ENCODE results near the gene SLC2A13.
"Not testable (repeated sequence)": the region's sequence is repeated elsewhere in the genome, so short reads cannot be mapped to it uniquely, and the experiment has no call there.

Gene SLC2A13

GRCh38 chr12:39989501-39989900 lies 116.4 kb downstream of the SLC2A13 start:
- FAIRE-seq = no peak

DNA sequence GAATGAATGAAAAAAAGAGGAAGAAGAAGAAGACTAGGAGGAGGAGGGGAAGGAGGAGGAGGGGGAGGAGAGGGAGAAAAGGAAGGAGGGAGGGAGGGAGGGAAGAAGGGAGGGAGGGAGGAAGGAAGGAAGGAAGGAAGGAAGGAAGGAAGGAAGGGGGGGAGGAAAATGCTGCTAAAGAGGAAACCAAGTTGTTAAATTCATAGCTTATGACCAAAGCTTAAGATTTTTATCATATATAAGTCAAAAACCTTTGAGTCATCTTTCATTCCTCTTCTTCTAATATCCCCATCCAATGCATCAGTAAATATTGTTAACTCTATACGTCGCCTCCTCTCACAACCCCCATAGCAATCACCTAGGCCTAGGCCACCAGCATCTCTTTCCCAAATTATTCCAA lies 117.3 kb downstream of the SLC2A13 start:
- FAIRE-seq = no peak

GRCh38 chr12:39986674-39987073 lies 119.2 kb downstream of the SLC2A13 start:
- FAIRE-seq = no peak

DNA sequence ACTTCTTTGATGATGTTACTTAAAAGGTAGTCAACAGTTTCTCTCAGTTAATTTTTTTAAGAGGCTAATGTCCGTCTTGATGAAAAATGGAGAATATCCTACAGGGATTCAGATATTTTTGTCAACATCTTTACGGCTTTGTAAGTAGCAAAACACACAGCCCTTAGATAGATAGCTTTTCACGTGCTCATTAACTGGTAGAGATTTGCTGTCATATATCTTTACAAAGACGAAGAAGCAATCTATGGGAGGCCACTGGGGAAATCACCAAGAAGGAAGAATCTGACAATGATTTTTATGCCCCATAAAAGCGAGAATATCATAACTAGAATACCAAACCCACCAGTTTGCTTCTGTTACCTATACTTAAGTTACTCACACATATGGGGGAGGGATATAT lies 121.2 kb downstream of the SLC2A13 start:
- FAIRE-seq = no peak

DNA sequence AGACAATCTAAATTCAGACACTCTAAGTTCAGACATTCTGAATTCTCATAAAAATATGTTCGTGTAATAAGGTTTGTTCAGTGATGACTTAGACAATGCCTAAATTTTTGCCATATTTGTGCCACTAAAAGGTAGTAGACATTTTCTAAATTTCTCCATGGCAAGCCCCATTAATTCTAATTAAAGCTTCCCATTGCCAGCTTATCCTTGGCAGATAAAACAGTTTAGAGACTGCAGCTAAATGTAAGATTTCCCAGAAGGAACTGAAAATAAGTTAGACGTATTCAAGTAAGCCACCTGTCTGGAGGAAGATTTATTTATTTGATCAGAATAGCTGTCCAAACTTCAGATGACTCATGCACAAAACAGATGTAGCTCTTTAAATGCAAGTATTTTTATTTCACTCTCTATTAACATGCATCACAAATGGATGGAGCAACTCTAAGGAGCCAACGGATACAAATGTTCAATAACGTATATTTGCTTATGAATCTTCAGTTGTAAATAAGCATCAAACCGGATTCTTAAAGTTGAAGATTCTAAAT lies 130.4 kb downstream of the SLC2A13 start:
- FAIRE-seq = no peak

DNA sequence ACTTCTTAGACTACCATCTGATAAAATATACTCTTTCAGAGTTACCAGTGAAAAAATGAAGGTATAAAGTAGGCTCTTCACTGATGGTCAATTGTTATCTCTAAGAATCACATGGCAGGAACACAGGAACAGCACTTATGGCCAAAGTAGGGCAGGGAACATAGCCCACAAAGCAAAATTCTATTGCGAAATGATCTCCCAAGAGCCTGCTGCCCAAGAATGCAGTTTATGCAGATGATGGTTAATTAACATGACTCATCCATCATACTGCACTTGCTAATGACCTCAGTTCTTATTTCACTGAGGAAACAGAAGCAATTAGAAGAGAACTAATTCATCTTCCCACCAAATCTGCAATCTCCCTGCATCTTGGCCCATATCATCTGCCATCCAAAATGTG lies 133.8 kb downstream of the SLC2A13 start:
- no peak for FAIRE-seq

DNA sequence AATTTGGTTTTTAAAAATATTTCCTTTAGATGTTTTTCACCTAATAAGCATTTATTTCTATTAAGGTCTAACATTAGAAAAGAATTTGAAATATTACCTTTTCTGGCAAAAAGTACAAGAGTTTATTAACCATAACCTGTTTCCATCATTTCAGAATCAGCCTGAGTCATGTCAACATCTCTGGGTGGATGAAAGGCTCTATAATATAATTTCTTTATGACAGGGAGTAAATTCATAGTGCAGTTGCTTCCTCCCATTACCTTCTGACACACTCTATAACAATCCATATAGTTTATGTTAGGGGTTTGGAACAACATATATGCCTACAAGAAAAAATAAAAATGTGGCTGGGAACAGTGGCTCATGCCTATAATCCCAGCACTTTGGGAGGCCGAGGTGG lies 134.5 kb downstream of the SLC2A13 start:
- no peak for FAIRE-seq

GRCh38 chr12:39966721-39967120 lies 139.2 kb downstream of the SLC2A13 start:
- no peak for FAIRE-seq

- FAIRE-seq = no peak
Measured at GRCh38 chr12:39966256-39966655, 139.6 kb downstream of the SLC2A13 start.

- FAIRE-seq = no peak
Measured at GRCh38 chr12:39959467-39959866, 146.4 kb downstream of the SLC2A13 start.

- no peak for FAIRE-seq
Measured at GRCh38 chr12:39959031-39959430, 146.8 kb downstream of the SLC2A13 start.

GRCh38 chr12:39958377-39958776 lies 147.5 kb downstream of the SLC2A13 start:
- FAIRE-seq = no peak

- no peak for FAIRE-seq
Measured at GRCh38 chr12:39956725-39957124, 149.2 kb downstream of the SLC2A13 start.

GRCh38 chr12:39946361-39947280 lies 159.3 kb downstream of the SLC2A13 start:
- FAIRE-seq = no peak

DNA sequence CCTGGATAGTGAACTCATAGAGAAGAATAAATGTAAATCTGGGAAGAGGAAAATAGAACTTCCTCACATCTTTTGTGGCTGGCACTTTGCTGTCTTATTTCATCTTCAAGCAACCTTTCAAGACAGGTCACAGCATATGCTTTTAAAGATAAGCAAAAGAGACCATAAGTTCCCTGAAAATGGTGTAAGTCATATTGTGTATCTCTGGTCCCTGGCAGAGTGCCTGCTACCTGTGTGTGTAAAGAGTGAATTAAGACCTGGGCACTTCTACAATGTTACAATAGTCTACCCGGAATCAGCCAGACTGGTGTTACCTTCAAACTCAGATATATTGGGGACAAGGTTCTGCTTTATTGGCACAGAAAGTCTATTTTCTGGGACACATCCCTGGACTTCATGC lies 168.8 kb downstream of the SLC2A13 start:
- no peak for FAIRE-seq

DNA sequence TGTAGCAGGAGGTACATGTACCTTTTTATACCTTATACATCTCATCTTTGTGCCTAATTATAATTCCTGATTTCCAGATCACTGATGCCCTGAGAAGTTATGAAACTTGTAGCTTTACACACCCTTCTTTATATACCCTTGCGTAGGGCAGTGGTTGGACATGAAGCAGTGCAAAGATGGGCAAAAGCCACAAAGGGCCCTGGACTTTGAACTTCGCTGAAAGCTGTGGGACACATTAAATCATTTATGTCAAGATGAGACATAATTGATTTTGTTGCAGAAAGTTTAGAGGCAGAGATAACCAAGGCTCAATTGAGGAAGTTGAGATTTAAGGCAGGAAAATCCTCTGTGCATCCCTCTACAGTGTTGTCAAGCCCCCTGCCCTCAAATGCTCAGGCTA lies 170.0 kb downstream of the SLC2A13 start:
- no peak for FAIRE-seq

DNA sequence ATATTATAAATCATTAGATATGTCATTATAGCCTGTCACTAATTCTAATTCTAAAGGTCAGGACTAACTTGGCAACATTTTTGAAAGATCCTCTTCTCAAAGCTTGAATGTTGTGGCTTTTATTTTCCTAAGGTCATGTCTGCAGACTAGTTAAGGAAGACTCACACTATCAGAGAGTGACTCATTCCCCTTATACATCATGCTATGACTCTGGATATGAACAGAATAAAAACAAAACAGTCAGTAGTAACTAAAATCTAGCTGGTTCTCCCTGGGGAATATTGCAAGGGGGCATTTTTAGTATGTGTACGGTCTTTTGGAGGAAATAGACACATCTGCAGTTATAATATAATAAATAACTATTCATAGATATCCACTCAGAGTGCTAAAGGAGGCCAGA lies 170.6 kb downstream of the SLC2A13 start:
- FAIRE-seq = no peak

- no peak for FAIRE-seq
Measured at GRCh38 chr12:39931857-39932256, 174.0 kb downstream of the SLC2A13 start.

- FAIRE-seq = no peak
Measured at GRCh38 chr12:39931231-39931630, 174.7 kb downstream of the SLC2A13 start.

DNA sequence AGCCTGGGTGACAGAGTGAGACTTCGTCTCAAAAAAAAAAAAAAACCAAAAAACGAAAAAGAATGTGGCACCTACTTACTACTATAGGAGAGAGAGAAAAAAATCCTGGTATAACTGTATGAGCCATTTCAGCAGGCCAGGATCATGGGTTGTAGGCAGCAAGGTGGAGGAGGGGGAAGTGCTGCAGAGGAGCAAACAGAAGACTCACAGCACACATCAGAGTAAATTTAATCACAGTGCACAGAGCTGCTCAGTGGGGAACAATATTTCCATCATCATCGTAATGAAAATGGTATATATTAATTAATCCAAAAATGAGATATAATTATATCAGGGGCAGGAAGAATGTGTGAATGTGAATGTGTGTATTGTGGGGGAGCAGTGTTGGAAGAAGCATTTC lies 175.8 kb downstream of the SLC2A13 start:
- FAIRE-seq = no peak

DNA sequence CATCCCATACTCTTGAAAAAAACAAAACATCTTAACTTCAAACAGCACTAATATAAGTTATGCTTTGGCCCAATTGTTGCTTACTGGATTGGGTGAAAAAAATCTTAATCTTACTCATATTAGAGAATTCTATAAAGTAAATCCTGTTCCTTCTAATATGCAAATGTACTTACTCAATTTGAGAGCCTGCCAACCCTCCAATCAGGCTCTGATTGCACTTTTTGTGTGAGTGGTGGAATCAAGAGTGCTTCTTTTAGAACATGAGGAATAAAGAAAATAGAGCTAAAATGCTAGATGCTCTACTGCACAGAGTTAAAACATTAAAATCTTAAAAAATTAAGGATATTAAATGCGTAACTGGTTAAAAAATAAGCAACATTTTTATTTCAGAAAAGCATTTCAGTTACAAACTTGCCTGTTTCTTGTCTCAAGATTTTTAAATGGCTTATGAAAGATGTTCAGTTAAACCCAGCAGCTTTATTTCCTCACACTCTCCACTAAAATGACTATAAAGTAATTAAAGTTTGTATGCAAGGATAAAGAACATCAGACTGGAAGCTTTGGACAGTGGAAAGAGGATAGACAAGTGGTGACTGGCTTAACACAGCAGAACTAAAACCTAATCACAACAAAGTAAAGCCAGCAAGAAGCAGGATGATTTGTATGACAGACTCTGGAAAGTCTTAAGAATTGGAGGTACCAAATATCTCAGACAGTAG lies 177.5 kb downstream of the SLC2A13 start:
- no peak for FAIRE-seq

DNA sequence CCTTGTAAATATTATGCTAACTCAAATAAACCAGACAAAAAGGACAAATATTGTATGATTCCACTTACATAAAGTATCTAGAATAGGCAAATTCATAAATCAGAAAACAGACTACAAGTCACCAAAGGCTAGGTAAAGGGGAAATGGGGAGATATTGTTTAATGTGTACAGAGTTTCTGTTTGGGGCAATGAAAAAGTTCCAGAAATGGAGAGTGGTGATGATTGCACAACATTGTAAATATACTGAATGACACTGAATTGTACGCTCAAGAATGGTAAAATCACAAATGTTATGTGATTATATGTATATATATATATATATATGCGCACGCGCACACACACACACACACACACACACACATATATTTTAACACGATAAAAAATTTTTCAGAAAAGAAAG lies 182.5 kb downstream of the SLC2A13 start:
- FAIRE-seq = no peak

- not testable (repeated sequence) for FAIRE-seq
Measured at GRCh38 chr12:39922598-39922997, 183.3 kb downstream of the SLC2A13 start.

- FAIRE-seq = no peak
Measured at GRCh38 chr12:39920647-39921046, 185.2 kb downstream of the SLC2A13 start.

Data from endometrium (tissue), 2 donors.